Heart right ventricle (tissue), 16 donors: Measurements from ENCODE around the gene TIMM23B. TPM values are rescaled to one million over a fixed set of nuclear protein-coding genes. Genes with fewer than 3 reads are reported as not detected.
"Not testable (repeated sequence)": the region's sequence is repeated elsewhere in the genome, so short reads cannot be mapped to it uniquely, and the experiment has no call there.

Experiments
- ATAC-seq, 8 donors: fragments of 200-7000 bp; cut with Tn5 transposase; one replicate each; pipeline ENCODE4 v1.9.1; 2020; ENCODE audit warnings: mild to moderate bottlenecking in 8 of 8, moderate library complexity in 8 of 8, moderate number of reproducible peaks in 1 of 8
- DNase-seq, 2 donors: peaks; one replicate each; pipeline ENCODE4 v3.0.0-alpha.2; 2020
- H3K27ac ChIP-seq, 10 donors: fragments of 200-600 bp; sonication (generic) in 2 of 10; one replicate each; pipeline versions ENCODE4 v1.5.0 to v1.8.0; 2020 to 2022; ENCODE audit warnings: mild to moderate bottlenecking in 3 of 10
- H3K27me3 ChIP-seq, 7 donors: fragments of 200-600 bp; one replicate each; pipeline ENCODE4 v1.8.0; 2021 to 2022; ENCODE audit warnings: mild to moderate bottlenecking in 2 of 7
- H3K36me3 ChIP-seq, 9 donors: fragments of 200-600 bp; sonication (generic) in 1 of 9; one replicate each; pipeline versions ENCODE4 v1.5.0 to v1.8.0; 2020 to 2022; ENCODE audit warnings: mild to moderate bottlenecking in 2 of 9
- H3K4me1 ChIP-seq, 9 donors: fragments of 200-600 bp; sonication (generic) in 1 of 9; one replicate each; pipeline versions ENCODE4 v1.5.0 to v1.8.0; 2020 to 2022; ENCODE audit warnings: mild to moderate bottlenecking in 4 of 9
- H3K4me3 ChIP-seq, 10 donors: fragments of 200-600 bp; sonication (generic) in 2 of 10; one replicate each; pipeline versions ENCODE4 v1.5.0 to v1.8.0; 2020 to 2022; ENCODE audit warnings: mild to moderate bottlenecking in 7 of 10, moderate library complexity in 2 of 10
- H3K9me3 ChIP-seq, 11 donors: fragments of 200-600 bp in 10 of 11; sonication (generic) in 2 of 11; one replicate each; pipeline versions ENCODE4 v1.5.0 to v1.8.0; 2013 to 2022; ENCODE audit warnings: mild to moderate bottlenecking in 2 of 11, control low read depth in 1 of 11, moderate library complexity in 1 of 11
- CTCF ChIP-seq, 9 donors: fragments of 200-600 bp; sonication (generic) in 2 of 9; IDR thresholded peaks; one replicate each; pipeline versions ENCODE4 v1.5.0 to v1.8.0; 2021 to 2022; ENCODE audit warnings: antibody characterized with exemption in 9 of 9, mild to moderate bottlenecking in 5 of 9, moderate library complexity in 1 of 9
- WGBS, 2 donors: extraction: QIAGEN DNeasy Blood & Tissue Kit; methylation state at CpG; one replicate each; pipeline ENCODE4 v1.1.7; 2013; ENCODE audit warnings: inconsistent platforms in 1 of 2; 5-methylcytosine and 5-hydroxymethylcytosine counted together
- intact Hi-C, 10 donors: fragments of 100-400 bp; cut with DNase I; formaldehyde crosslinking; loops; one replicate each; pipeline versions ENCODE4 v1.11.1 to v1.14.2; 2022
- long read RNA-seq, 3 donors: library from polyadenylated mRNA; unstranded; transcript quantifications; one replicate each; pipeline ENCODE4 v2.0.0, GENCODE V29; 2020 to 2021
- polyA plus RNA-seq, 2 donors: library from polyadenylated mRNA; stranded (reverse); fragments of 200-250 nt; gene quantifications; one replicate each; pipeline ENCODE4 v1.2.3, GENCODE V29; 2013
- total RNA-seq, 10 donors: library from RNA; stranded (reverse); fragmentation: NEBNext Ultra II Directional in 3 of 10; extraction: Animal tissue kit (Norgen Biotek cat#: 25700) in 3 of 10; gene quantifications; one replicate each; pipeline versions ENCODE4 v1.2.1 to v1.2.4, GENCODE V29; 2021 to 2023
- donor health status: Arrhythmogenic right ventricular cardiomyopathy.
- donor health status: ischemic (EF 13 %, LVEDD 7.1; RV severe dilation, severe dysfunction).
- donor health status: healthy with polysubstance abuse.
- donor health status: DM: no; HTN: yes; CAD: no.
- donor health status: DM: no; HTN: no; CAD: no.
- donor health status: ischemic (EF 25% LVEDD 6.9; RV normal size, moderate dysfunction).
- donor health status: ischemic (EF 25% LVEDD 5.7; RV mildly dilated, moderate dysfunction).
- donor health status: healthy.
- donor health status: DM: yes; HTN: yes; CAD: no.
- donor health status: Ischemic cardiomyopathy.
- donor health status: ischemic (EF 35%, LVEDD 5.7; RV mildly dilated, moderate dysfunction).
- donor health status: nonischemic (EF 11% LVEDD 7.7; RV severe dilation, severe dysfunction).
- donor health status: DM: yes; HTN: yes; CAD: no.
- donor health status: PGD.
- donor health status: ischemic (EF 29% LVEDD 5.4; RV normal size, mild dysfunction).
- donor health status: nonischemic (EF 23%, LVEDD 6.1; RV moderate dilation, normal function).

TIMM23B gene
- 10 to 100 TPM; 13.9 to 22.6 (median 19.4) TPM for total RNA-seq
- polyA plus RNA-seq = 10 to 100 TPM in 1 of 2 donors, 1 to 10 TPM in 1; 7.6 to 13.2 TPM
- long read RNA-seq, donor 1, partial matches to known transcripts = 0 of 3 reads
- long read RNA-seq, donor 1, other reads (novel, unspliced or antisense) = 2 of 3 reads
- long read RNA-seq, donor 2, transcript TIMM23B-201 (7 exons, 1,142 nt) = major isoform, 9 of 10 reads
- long read RNA-seq, donor 2, partial matches to known transcripts = 0 of 10 reads
- long read RNA-seq, donor 2, other reads (novel, unspliced or antisense) = 1 of 10 reads
- long read RNA-seq, donor 3, transcript TIMM23B-201 (7 exons, 1,142 nt) = major isoform, 32 of 48 reads
- long read RNA-seq, donor 3, partial matches to known transcripts = 7 of 48 reads
- long read RNA-seq, donor 3, other reads (novel, unspliced or antisense) = 9 of 48 reads

- TF ChIP-seq CTCF (IDR thresholded peaks at IDR 0.05) = peak in 1 of 9 donors; percentile 15
- ATAC-seq (peak; percentile 95 to 98 (median 96)), DNase-seq (peak; percentile 72 to 78)
- intact Hi-C loops, H3K9me3 ChIP-seq, H3K27me3 ChIP-seq: not testable (repeated sequence)
- peak within 1 kb of the TSS; percentile 77 to 99 (median 92) for H3K4me3 ChIP-seq
- H3K27ac ChIP-seq = peak within 1 kb of the TSS in 9 of 10 donors; percentile 72 to 87 (median 82)
- H3K4me1 ChIP-seq = peaks cover 0 to 31% (median 20%) of the 10 kb centered on the region in 9 donors
- peaks cover 0 to 19% (median 0%) of the 10 kb centered on the region in 9 donors for H3K36me3 ChIP-seq
- WGBS, 2 donors = 0% methylated on average over 80 to 81 of the region's 81 CpGs
Observed at GRCh38 chr10:49941447-49942338, at the start of gene TIMM23B, which contains the start of gene PARG. TIMM23B (plus strand) TSS chr10:49942053; CDS start chr10:49942195, 142 bp downstream. PARG (minus strand) TSS chr10:49942027; CDS start chr10:49941725, 302 bp downstream.

GRCh38 chr10:49899999-49900398, 41.9 kb upstream of the TIMM23B start:
- intact Hi-C loops, ATAC-seq, DNase-seq, H3K4me1 ChIP-seq, H3K27ac ChIP-seq, H3K27me3 ChIP-seq, H3K4me3 ChIP-seq: not testable (repeated sequence)
- 86 to 90% methylated on average over 1 of the region's 2 CpGs for WGBS, 2 donors
- Histone ChIP-seq H3K9me3 (peaks cover 0 to 13% (median 0%) of the 10 kb centered on the region in 11 donors), H3K36me3 (peaks cover 0 to 16% (median 5%) of the 10 kb centered on the region in 9 donors)

GRCh38 chr10:49900406-49900805, 41.4 kb upstream of the TIMM23B start:
- H3K27me3 ChIP-seq, intact Hi-C loops, H3K27ac ChIP-seq, H3K4me3 ChIP-seq, ATAC-seq, H3K9me3 ChIP-seq, DNase-seq, H3K4me1 ChIP-seq: not testable (repeated sequence)
- WGBS, 2 donors = 83 to 98% methylated on average over 2 of the region's 3 CpGs
- peaks cover 0 to 15% (median 1%) of the 10 kb centered on the region in 9 donors for H3K36me3 ChIP-seq

GRCh38 chr10:49903829-49904228, 38.0 kb upstream of the TIMM23B start:
- ATAC-seq, intact Hi-C loops, H3K4me3 ChIP-seq, H3K4me1 ChIP-seq, H3K27me3 ChIP-seq, DNase-seq, H3K9me3 ChIP-seq, H3K27ac ChIP-seq, H3K36me3 ChIP-seq: not testable (repeated sequence)
- WGBS, 2 donors = 79 to 81% methylated on average over 3 of the region's 3 CpGs

GRCh38 chr10:49908290-49909080, 33.4 kb upstream of the TIMM23B start:
- H3K4me3 ChIP-seq, ATAC-seq, DNase-seq, H3K9me3 ChIP-seq, H3K27ac ChIP-seq, H3K4me1 ChIP-seq, H3K27me3 ChIP-seq, intact Hi-C loops: not testable (repeated sequence)
- H3K36me3 ChIP-seq = peaks cover 0 to 22% (median 0%) of the 10 kb centered on the region in 9 donors
- 67 to 76% methylated on average over 4 of the region's 4 CpGs for WGBS, 2 donors

GRCh38 chr10:49910295-49910694, 31.6 kb upstream of the TIMM23B start:
- H3K4me3 ChIP-seq, H3K4me1 ChIP-seq, H3K27me3 ChIP-seq, H3K27ac ChIP-seq, intact Hi-C loops, DNase-seq, ATAC-seq, H3K9me3 ChIP-seq: not testable (repeated sequence)
- H3K36me3 ChIP-seq = peaks cover 0 to 40% (median 3%) of the 10 kb centered on the region in 9 donors
- WGBS, 2 donors = no CpG with 5 or more reads among the region's 1 CpG

- H3K27ac ChIP-seq, ATAC-seq, H3K4me1 ChIP-seq, intact Hi-C loops, H3K27me3 ChIP-seq, H3K4me3 ChIP-seq, DNase-seq, H3K9me3 ChIP-seq: not testable (repeated sequence)
- H3K36me3 ChIP-seq = peaks cover 0 to 73% (median 3%) of the 10 kb centered on the region in 9 donors
Observed at GRCh38 chr10:49916451-49916850, 25.4 kb upstream of the TIMM23B start.

- H3K27me3 ChIP-seq, H3K4me3 ChIP-seq, DNase-seq, H3K4me1 ChIP-seq, H3K9me3 ChIP-seq, intact Hi-C loops, ATAC-seq, H3K27ac ChIP-seq: not testable (repeated sequence)
- H3K36me3 ChIP-seq = peaks cover 0 to 76% (median 3%) of the 10 kb centered on the region in 9 donors
Observed at GRCh38 chr10:49917927-49918326, 23.9 kb upstream of the TIMM23B start.

GRCh38 chr10:49922041-49922440, 19.8 kb upstream of the TIMM23B start:
- DNase-seq, H3K27me3 ChIP-seq, H3K27ac ChIP-seq, ATAC-seq, H3K4me3 ChIP-seq, intact Hi-C loops, H3K9me3 ChIP-seq, H3K4me1 ChIP-seq: not testable (repeated sequence)
- peaks cover 0 to 58% (median 0%) of the 10 kb centered on the region in 9 donors for H3K36me3 ChIP-seq
- 78 to 81% methylated on average over 4 of the region's 4 CpGs for WGBS, 2 donors
